SIG-M5 treated with dmso at 0.1 percent for 504 hours (cell line): ENCODE results near the gene DBNL.
A peak's percentile ranks its signal among the peaks of the same experiment; 100 is the strongest.

Source experiments
- DNase-seq: peaks from one replicate; lab custom pipeline; 2025; ENCODE audit not compliant: unreplicated experiment; lab: John Stamatoyannopoulos, UW

The DBNL gene

DNA sequence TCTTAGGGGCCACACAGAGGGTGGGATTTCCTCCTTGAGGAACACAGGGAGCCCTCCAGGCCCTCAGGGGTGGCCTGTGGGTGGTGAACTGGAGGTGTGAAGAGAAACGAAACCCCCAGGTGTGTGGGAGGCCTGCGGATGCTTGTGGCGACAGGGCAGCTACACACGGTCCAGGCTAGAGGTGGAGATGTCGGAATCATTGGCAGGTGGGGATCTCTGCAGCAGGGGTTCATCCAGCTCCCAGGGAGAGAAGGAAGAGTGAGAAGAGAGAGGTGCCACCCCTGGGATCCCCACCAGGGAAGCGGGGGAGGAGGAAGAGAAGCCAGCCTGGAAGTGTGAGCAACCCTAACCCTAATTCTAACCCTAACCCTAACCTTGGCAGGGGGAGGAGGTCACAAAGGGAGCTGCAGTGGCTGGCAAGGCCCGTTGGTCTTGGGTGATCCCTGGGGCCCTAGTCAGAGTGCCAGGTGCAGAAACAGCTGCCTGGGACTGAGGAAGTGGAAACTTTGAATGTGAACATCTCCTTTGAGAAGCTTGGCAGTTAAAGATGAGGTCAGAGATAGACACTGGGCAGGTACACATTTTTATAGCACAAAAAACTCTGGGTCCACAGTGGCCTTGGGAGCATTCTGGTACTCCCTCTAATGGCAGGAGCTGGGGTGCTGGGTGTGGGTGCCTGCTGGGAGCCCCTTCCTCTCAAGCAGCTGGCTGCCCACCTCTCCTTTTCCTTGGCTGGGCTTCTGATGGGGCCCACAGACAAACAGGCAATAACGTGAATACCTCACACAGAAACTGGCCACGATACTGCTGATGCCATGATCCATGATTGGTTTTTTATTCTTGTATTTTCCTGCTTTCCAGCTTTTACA, 52.8 kb downstream of the DBNL start:
- no peak for DNase-seq

- no peak for DNase-seq
These were observed 53.9 kb downstream of the DBNL start for GRCh38 chr7:44098092-44099068.

DNA sequence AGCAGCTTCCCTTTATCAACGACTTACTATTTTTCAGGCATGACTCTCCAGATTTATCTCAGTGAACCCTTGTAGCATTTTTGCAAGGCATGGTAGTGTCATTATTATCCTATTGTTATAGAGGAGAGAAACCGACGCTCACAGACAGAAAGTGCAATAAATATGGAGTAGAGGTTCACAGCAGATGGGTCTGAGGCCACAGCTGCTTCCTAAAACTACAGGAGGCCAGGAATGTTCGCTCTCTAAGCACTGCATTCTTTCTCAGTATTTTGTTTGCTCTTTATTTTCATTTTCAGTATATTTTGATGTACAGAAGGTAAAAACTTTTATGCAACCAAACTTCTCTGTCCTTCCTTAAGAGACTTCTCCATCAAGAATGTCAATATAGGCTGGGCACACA, 55.2 kb downstream of the DBNL start:
- no peak for DNase-seq

- DNase-seq: no peak
These were observed 56.2 kb downstream of the DBNL start for GRCh38 chr7:44100458-44101302.

DNA sequence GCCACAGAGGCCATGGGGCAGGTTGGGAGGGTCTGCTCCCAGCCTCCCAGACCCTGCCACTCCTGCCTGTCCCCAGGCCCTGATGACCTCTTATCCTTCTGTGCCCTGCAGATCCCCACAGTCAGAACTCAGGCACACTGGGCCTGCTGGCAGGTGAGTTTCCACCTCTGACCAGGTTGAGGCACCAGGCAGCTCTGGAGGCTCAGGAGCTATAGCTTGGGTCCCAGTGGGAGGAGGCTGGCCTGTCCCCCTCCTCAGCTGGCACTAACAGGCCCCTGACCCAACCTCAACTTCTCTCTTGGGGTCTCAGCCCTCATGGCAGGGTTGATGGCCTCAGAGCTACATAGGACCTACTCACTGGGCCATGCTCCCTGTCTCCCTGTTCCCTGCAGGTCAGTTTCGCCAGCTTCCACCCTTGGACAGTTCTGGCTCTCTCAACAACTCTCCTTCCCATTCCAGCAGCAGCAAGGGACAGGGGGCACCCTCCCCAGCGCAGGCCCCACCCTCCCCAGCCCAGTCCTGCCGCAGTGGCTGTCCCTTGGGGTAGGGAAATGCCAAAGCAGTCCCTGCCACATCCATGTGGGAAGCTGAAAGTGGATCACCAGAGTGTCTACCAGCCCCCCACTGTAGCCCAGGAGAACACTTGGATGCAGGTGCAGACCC, 56.9 kb downstream of the DBNL start:
- DNase-seq: no peak

GRCh38 chr7:44101966-44102845, 57.7 kb downstream of the DBNL start:
- DNase-seq: no peak

DNA sequence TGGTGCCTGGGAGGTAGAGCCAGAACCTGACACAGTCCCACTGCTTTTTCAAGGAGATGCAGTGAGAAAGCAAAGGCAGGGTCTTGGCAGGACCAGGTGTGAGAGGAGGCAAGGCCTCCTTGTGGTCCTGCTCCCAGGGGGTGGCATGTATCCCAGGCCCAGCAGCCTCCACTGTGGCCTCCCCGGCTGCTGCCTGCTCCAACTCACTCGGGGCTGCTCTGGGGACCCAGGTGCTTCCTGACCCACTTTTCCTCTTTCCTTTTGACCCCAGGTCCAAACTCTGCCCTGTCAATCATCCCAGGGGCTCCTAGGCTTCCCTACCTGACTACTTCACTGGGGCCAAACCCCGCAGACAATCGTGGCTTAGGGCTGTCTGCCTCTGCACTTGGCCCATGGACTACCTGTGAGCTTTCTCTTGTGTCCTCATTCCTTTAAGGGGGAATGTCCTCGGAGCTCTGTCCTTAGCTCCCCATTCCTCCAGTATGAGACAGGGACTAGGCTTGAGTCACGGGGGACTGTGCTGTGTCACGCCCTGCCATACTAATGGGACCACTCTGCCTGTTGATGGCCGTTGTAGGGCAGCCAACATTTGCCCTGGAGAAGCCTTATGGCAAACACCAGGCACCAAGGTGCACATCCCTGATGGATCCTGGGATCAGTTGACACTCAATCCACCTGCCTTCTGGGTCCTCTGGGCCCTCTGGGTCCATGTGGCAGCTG, 58.5 kb downstream of the DBNL start:
- DNase-seq: no peak

DNA sequence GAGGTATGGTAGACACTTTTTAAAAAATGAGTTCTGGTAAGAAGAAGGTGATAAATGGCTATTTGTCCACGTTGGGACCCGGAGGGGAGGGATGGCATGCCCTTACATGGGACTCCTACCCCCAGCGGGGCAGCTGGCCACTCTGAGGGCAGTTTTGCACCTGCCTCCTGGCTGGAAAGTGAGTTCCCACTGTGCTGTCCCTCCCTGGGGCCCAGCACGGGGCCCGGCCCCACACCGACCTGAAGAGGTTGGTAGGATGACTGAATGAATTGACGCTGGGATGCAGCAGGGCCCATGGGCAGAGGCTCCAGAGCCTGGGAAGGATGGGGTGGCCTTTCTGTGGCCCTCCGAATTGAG, 59.0 kb downstream of the DBNL start:
- no peak for DNase-seq

DNA sequence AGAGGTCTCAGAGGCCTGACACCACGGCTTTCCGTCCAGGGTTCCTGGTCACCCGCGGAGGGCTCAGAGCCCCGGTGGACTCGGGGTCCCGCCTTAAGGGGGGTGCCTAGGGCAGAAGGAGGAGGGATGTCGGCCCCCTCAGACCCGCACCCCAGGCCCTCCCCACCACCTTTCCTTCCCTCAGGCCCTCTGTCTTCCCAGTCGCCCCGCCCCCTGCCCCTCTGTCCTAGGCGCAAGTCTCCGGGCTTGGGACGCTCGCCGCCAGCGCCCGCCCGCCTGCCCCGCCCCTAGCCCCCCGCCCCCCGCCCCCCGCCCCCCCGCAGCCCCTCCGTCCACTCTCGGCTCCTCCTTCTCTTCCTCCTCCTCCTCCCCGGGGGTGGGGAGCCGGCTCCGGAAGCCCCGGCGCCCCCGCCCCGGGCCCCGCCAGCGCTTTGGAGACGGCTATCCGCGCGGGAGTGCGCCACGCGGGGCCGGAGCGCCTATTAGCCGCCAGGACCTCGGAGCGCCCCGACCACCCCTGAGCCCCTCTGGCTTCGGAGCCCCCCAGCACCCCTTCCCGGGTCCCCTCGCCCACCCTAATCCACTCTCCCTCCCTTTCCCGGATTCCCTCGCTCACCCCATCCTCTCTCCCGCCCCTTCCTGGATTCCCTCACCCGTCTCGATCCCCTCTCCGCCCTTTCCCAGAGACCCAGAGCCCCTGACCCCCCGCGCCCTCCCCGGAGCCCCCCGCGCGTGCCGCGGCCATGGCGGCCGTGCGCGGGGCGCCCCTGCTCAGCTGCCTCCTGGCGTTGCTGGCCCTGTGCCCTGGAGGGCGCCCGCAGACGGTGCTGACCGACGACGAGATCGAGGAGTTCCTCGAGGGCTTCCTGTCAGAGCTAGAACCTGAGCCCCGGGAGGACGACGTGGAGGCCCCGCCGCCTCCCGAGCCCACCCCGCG, 59.7 kb downstream of the DBNL start, which contains the start of gene AEBP1:
TSS of gene AEBP1 (plus strand) at position 423 of the 937 bp plus-strand sequence. CDS start at position 744, 321 bp downstream.
- DNase-seq: no peak

DNA sequence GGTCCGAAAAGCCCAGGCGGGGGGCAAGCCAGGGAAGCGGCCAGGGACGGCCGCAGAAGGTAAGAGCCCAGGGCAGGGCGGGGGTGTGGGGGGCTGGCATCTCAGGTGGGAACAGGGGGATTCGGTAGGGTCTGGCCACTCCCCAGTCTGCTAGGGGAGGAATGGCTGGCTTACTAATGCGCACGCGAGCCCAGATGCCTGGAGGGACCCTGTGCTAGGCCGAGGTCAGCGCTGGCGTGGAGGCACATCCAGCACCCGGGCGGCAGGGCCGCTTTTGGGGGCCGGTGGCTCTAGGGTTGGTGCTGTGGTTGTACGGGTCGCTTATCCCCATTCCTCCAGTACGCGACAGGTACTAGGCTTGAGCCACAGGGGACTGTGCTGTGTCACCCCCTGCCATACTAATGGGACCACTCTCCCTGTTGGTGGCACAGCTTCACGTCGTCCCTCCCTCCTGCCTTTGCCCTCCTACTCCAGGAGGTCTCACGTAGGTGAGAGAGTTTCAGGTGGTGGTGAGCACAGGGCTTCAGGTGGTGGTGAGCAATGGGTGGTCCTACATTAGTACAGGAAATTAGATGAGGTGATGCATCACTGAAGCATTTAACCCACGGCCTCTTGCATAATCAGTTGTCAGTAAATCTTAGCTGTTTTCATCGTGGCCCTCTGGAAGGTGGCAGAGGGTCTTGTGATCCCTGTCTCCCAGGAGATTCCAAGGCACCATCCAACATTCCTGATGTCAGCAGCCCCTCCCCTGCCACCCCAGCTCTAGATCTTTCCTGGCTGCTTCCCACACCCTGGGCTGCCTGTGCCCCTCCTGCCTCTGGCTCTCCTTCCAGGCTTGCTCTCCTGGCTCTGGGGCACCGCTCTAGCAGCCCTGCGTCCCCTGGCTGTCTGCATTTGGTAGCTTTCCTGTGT, 60.6 kb downstream of the DBNL start:
- DNase-seq: no peak

- DNase-seq: peak; percentile 35
These were observed 61.3 kb downstream of the DBNL start for GRCh38 chr7:44105832-44106231.

GRCh38 chr7:44106311-44107065, 62.0 kb downstream of the DBNL start:
- no peak for DNase-seq

- no peak for DNase-seq
These were observed 62.8 kb downstream of the DBNL start for GRCh38 chr7:44107116-44107960.

DNA sequence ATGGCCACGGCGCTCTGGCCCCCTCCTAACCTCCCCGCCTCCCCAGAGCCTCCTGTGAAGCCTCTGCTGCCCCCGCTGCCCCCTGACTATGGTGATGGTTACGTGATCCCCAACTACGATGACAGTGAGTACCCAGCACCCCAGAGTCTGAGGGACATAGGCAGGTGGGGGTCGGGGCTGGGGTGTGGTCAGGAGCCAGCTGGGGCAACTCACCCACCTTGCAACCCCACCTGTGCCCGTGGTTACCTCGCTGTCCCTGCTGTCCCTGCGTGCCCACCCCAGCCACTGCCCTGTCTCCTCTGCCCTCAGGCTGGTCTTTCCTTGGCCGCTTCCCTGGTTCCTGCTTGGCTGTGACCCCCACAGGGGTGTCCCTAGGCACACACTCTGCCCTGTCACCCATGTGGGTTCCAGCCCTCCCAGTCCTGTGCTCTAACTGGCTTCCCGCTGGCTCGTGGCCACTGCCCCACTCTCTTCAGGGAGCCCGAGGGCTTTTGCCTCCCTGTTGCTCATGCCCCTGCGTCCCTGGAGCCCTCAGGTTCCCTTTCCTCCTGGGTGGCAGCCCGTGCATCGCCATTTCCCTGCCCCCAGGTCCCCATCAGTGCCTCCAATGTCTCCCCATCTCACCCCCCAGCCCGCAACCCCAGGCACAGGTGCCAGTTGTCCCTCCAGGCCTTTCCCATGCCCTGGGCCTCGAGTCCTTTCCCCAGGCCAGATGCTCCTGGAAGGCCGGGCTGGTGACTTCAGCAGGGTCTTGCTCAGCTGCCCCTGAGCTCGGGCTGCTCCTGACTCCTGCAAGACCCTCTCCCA, 63.7 kb downstream of the DBNL start:
- no peak for DNase-seq
